GM19455 (cell line): ENCODE measurements around the gene S1PR4.
"Not testable (repeated sequence)": the region's sequence is repeated elsewhere in the genome, so short reads cannot be mapped to it uniquely, and the experiment has no call there.

Experiments used
- ATAC-seq: cut with Tn5 transposase; IDR thresholded peaks from one replicate; pipeline ENCODE4 v1.9.1; 2021; ENCODE audit not compliant: unreplicated experiment

Gene S1PR4

GRCh38 chr19:3176715-3177501, 1.7 kb upstream of the S1PR4 start:
- no peak for ATAC-seq

GRCh38 chr19:3178973-3179738, 587 bp downstream of the S1PR4 start:
- ATAC-seq: no peak

- ATAC-seq: no peak
These were observed 1.2 kb downstream of the S1PR4 start for GRCh38 chr19:3179739-3180293.

GRCh38 chr19:3183721-3184641, 5.4 kb downstream of the S1PR4 start:
- no peak for ATAC-seq

GRCh38 chr19:3184847-3185460, 6.4 kb downstream of the S1PR4 start:
- no peak for ATAC-seq

- ATAC-seq: peak; percentile 74
These were observed 7.0 kb downstream of the S1PR4 start, which contains the start of gene NCLN for GRCh38 chr19:3185461-3186159. NCLN (plus strand) TSS chr19:3185930; CDS start chr19:3186031, 101 bp downstream.

- peak; percentile 21 for ATAC-seq
These were observed 7.7 kb downstream of the S1PR4 start for GRCh38 chr19:3186160-3186688.

GRCh38 chr19:3186891-3187661, 8.5 kb downstream of the S1PR4 start:
- ATAC-seq: no peak

GRCh38 chr19:3187662-3188511, 9.3 kb downstream of the S1PR4 start:
- no peak for ATAC-seq

GRCh38 chr19:3188627-3189596, 10.3 kb downstream of the S1PR4 start:
- ATAC-seq: no peak

GRCh38 chr19:3189702-3190469, 11.3 kb downstream of the S1PR4 start:
- no peak for ATAC-seq

GRCh38 chr19:3190470-3190770, 11.9 kb downstream of the S1PR4 start:
- no peak for ATAC-seq

GRCh38 chr19:3190921-3191805, 12.6 kb downstream of the S1PR4 start:
- ATAC-seq: no peak

GRCh38 chr19:3191806-3192104, 13.2 kb downstream of the S1PR4 start:
- ATAC-seq: not testable (repeated sequence)

- no peak for ATAC-seq
These were observed 13.7 kb downstream of the S1PR4 start for GRCh38 chr19:3192228-3192635.
